LHCN-M2 (cell line): ENCODE data around the gene TAAR1. TPM values are rescaled to one million over a fixed set of nuclear protein-coding genes. Genes with fewer than 3 reads are reported as not detected.
A peak's percentile ranks its signal among the peaks of the same experiment; 100 is the strongest.
"Not testable (repeated sequence)": the region's sequence is repeated elsewhere in the genome, so short reads cannot be mapped to it uniquely, and the experiment has no call there.

Experiments used
- DNase-seq: peaks from one replicate; pipeline ENCODE4 v3.0.0-alpha.2; 2012; ENCODE audit warnings: low read depth
- polyA plus RNA-seq: library from polyadenylated mRNA; unstranded; fragments of >200 nt; gene quantifications from one replicate; pipeline ENCODE4 v1.2.1, GENCODE V29; 2012; ENCODE audit warnings: missing spikeins
- total RNA-seq: library from RNA; depleted of rRNA; stranded (reverse); fragments of >200 nt; gene quantifications from 2 replicates; pipeline ENCODE4 v1.2.3, GENCODE V29; 2014; rRNA removed

TAAR1 gene, protein sequence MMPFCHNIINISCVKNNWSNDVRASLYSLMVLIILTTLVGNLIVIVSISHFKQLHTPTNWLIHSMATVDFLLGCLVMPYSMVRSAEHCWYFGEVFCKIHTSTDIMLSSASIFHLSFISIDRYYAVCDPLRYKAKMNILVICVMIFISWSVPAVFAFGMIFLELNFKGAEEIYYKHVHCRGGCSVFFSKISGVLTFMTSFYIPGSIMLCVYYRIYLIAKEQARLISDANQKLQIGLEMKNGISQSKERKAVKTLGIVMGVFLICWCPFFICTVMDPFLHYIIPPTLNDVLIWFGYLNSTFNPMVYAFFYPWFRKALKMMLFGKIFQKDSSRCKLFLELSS
- not detected in 2 replicates for total RNA-seq
- not detected for polyA plus RNA-seq

DNA sequence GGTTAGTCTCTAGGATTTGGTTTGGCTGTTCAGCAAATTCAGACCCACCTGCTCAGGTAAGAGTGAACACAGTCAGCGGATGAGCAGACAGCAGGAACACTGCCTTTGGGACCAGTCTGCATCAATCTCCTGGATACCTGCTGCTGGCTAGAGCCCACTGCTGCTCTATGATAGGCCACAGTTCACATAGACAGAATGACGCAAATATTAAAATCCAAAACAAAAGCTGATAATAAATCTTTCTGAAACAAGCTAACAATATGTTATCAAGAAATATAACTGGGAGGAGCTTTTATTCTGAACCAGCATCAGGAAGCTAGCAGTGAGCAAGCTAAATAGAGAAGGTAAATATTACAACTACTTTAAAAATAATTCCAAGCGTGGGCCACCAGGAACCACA, at the start of gene TAAR1:
Gene TAAR1 (minus strand): TSS at position 101 of the 400 bp plus-strand sequence. CDS start 13,179 bp downstream, outside the sequence.
- DNase-seq, result no peak

DNA sequence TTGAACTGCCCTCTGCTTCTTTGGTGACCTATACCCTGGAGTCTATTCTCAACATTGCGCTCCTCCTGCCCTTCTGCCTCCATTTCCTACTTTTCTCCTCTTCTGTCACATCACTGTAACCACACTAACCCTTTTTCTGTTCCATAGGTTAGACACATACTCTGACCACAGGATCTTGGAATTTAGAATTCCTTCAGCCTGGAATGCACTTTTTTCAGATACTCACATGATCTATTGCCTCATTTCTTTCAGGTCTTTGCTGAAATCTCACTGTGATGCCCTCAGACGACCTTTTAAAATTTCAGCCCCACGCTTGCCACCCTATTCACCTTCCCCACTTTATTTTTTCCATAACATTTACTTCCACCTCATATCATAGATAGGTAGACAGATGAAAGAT, 49.8 kb upstream of the TAAR1 start:
- DNase-seq, result no peak

DNA sequence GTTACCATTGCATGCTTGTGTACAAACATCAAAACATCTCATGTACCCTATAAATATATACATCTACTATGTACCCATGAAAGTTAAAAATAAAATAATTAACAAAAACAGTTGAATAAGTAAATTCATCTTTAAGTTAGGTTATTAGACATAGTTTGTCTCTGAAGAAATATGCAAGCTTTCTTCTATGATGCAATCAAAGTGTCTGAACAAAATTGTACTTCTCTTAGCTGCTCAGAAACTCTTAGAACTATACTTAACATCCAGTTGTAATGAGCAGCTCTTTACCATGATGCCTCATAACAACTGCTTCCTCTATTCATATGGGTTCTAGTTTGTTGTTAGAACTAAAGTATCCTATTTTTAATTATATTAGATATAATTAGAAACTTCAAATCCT, 49.0 kb upstream of the TAAR1 start:
- no peak for DNase-seq

DNA sequence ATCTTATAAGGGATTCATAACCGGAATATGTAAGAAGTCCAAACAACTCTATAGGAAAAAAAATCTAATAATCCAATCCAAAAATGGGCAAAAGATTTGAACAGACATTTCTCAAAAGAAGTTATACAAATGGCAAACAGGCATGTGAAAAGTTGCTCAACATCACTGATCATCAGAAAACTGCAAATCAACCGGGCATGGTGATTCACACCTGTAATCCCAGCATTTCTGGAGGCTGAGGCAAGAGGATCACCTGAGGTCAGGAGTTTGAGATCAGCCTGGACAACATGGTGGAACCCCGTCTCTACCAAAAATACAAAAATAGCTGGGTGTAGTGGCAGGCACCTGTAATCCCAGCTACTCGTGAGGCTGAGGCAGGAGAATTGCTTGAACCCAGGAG, 47.8 kb upstream of the TAAR1 start:
- not testable (repeated sequence) for DNase-seq

DNA sequence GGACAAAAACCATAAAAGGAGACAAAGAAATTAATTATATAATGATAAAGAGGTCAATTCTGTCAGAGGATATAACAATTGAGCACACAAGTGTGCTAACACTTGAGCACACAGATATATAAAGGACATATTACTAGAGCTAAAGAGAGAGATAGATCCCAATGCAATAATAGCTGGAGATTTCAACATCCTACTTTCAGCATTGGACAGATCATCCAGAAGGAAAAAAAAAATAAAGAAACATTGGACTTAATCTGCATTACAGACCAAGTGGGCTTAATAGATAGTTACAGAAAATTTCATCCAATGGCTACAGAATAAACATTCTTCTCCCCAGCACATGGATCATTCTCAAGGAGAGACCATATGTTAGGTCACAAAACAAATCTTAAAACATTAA, 45.0 kb upstream of the TAAR1 start:
- DNase-seq, result no peak

DNA sequence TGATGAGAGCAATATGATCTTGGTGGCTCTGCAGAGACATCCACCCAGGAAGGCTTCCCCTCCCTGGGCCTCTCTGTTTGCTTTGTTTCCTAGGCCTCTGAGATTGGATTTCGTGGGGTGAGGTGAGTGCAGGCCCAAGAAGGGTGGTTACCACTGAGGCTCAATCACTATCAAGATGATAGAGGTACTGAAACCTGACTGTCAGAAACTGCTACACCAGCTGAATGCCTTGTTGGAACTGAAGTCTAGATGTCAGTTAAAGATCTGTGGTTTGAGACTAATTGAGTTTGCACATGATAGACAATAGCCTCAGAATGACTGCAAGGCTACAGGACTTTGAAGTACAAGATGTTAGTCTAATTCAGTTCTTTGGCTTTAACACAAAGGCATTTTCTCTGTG, 39.6 kb upstream of the TAAR1 start:
- DNase-seq, result no peak

DNA sequence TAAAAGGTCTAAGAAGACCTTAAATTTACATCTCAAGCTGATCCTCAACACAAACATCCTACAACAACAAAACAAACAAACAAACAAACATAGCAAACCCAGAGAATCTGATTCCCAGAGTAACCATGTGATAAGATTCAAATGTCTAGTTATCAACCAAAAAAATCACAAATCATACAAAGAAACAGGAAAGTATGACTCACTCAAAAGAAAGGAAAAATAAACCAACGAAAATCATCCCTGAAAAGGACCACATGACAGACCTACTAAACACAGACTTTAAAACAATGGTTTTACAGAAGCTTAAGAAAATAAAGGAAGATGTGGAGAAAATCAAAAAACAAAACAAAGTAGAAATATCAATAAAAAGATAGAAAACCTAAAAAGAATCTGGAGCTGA, 36.8 kb upstream of the TAAR1 start:
- DNase-seq, result no peak

DNA sequence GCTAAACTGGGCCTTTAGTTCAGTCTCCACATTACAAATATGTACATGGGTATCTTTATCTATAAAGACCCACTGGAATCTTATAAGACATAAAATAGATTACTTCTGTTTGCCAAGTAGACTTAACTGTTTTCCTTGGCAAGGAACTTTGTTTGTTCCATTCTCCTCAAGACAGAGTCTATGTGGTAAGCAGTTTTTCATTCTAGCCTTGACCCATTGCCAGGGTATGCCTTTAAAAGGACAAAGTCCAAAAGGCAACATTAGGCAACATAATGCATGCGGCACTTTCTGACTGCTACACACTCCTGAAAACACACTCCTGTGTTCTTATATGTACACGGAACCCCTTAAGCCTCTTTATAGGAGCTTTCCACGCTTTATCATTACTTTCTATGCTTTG, 34.5 kb upstream of the TAAR1 start:
- DNase-seq, result no peak

DNA sequence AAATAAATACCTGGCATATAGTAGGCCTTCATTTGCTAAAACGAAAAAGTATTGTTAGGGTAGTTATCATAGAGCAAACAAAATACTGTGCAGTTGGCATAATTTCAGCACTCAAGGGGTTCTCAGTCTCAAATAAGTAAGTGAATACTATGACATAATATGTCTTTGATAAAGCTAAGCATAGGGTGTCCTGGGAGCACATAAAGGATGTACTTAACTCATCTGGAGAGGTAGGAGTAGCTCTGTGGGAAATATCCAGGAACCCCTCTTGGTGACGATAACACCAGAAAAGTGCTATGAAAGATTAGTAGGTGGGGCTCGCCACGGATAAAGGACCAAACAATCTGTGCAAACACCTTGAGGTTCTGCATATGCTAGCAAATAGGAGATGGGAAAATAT, 31.7 kb upstream of the TAAR1 start:
- no peak for DNase-seq

DNA sequence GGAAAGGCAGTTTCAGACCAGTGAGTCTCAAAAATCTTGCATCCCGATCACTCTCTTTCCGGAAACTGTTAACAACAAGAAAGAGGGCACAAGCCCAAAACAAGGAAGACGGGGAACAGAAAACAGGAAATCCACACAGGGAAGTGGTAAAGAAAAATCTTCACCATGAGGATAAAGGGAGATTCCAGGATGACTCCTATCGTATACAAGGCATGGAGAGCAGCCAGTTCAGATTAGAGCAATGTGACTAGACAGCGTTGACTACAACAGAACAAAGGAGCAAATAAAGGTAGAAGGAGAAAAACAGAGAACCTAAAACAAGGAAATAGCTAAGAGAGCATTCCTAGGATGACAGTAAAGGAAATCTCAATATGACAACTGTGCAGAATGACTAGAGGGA, 28.3 kb upstream of the TAAR1 start:
- DNase-seq, result peak; percentile 35

DNA sequence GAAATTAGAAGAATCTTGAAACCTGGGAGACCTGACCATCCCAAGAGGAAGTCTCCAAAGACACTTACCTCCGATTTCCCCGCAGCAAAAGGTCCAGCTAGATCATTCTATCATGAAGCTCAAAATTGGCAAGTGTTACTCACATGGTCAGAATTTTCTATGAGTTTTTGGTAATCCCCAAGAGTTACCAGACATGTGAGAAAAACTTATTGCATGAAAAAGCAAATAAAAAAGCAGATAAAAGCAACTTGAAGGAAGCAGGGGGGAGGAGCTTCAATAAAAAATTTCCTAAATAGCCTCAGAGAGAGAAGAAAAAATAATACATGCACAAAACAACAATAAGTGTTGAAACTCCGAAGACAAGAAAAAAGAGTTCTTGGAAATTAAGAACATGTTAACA, 27.5 kb upstream of the TAAR1 start:
- DNase-seq, result no peak

DNA sequence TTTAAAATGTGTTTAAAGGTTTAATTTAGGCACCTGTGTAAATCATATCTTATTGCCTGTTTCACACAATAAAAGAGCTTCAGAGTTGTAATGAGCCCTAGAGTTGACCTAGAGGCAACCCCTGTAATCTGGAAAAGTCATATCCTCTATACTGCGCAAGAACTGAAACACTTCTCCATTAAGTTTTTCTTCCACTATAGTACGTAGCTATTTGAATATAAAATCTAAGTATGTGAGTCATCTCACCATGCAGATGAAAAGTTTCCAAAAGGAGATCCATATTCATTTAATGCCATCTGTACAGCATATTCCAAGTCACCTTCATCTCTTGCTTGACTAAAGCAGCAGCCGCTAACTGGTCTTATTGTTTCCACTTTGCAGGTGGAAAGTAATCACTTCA, 26.0 kb upstream of the TAAR1 start:
- no peak for DNase-seq

DNA sequence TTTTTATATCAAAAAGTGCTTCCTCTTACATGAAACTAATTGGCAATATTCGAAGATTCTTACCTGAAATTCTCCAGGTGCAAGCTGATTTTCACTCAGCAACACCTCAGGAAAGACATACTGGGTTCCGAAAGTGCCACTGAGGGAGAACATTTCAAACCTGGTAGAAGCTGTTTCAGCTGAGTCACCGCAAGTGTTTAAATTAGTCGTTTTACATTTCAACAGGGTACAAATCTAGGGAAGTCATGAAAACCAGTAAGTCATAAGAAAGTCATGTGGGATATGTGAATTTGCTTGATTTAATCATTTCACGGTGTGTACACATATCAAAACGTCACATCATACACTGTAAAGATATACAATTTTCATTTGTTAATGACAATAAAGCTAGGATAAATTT, 25.3 kb upstream of the TAAR1 start:
- no peak for DNase-seq

DNA sequence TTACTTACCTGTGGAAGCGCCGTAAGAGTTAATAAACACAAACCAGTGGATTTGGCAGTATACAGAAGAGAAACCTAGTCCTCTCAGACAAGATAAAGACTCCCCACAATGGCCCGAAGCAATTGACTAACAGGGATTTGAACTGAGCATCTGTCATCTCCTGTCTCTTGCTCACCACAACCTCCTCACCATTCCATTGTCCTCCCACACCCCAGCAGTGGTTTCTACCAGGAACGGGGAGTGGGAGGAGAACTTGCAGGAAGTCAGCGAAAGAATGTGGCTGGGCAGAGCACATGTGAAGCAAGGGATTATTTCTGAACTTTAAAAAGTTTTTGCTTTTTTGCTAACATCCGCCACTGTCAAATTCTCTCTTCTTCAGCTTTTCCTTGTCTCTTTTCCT, 24.6 kb upstream of the TAAR1 start:
- DNase-seq, result peak; percentile 81

DNA sequence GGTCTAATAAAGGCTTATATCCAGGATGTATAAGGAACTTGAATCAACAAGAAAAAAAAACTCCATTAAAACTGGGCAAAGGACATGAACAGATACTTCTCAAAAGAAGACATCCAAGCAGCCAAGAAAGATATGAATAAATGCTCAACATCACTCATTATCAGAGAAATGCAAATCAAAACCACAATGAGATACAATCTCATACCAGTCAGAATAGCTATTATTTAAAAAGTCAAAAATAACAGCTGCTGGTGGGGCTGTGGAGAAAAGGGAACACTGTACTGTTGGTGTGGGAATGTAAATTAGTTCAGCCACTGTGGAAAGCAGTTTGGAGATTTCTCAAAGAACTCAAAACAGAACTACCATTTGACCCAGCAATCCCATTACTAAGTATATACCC, 20.1 kb upstream of the TAAR1 start:
- DNase-seq, result peak; percentile 32

DNA sequence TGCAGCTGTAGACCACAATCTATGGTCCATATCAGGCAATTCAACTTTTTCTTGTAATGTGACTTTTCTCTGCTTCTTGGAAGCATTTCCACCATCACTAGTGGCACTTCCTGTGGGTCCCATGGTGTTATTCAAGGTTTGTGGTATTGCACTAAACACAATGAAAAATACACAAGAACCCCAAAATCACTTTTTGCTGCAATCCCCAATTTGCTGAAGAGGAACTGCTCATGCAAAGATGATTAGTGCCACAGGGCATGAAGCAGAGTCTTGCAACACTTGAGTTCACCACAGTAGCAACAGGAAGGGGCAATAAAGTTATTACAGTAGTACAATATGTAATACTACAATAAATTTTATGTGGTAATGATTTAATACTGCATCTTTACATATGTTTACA, 16.8 kb upstream of the TAAR1 start:
- DNase-seq, result no peak

DNA sequence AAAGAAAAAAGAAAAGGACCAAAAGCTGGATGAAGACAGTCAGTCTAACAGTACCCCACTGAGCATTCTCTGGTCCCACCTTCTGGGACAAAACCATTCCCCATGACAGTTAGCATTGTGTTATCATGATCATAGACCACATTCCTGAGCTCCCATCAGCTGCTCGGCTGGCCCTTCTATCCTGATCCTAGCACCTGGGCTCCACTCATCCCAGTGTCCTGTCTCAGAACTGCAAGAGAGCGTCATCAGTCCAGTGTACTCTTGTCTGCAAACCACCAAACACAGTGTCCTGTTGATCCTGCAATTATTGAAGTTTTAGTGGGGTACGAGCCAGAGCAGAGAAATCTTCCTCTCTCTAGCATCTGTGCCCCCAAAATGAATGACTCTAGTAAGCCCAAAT, 16.0 kb upstream of the TAAR1 start:
- DNase-seq, result no peak

DNA sequence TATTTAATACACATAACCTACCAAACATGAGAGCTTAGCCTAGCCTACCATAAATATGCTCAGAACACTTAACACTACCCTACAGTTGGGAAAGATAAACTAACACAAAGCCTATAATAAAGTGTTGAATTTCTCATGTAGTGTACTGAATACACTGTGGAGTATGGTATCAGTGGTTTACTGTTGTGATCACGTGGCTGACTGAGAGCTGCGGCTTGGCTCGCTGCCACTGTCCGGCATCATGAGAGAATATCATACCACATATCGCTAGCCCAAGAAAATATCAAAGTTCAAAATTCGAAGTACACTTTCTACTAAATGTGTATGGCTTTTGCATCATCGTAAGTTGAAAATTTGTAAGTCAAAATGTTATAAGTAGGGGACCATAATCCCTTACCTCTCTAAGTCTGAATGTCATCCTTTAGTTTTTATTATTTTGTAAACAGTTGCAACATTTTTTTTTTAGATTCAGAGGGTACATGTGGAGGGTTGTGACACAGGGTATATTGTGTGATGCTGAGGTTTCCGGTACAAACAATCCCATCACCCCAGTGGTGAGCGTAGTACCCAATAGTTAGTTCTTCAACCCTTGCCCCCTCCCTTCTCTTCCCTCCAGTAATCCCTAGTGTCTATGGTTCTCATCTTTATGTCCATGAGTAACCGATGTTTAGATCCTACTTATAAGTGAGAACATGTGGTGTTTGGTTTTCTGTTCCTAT, 14.6 kb upstream of the TAAR1 start:
- DNase-seq, result peak; percentile 58

DNA sequence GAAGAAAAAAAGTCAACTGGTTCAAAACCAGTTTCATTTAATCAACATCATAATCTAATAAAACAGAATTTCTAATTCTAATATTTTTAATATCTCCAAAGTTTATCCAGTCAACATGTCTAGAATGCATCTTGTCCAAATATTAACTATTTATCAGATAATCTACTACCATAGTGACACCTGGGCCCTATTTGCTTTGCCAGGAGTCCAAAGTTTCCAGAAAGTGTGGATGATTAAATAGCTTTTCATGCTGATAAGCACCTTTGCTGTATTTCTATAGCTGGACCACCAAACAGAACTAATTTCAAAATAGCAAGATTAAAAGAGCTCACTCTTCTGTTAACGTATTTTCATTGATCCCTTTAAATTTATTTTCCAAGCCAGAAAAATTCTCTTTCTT, 12.3 kb upstream of the TAAR1 start:
- no peak for DNase-seq

DNA sequence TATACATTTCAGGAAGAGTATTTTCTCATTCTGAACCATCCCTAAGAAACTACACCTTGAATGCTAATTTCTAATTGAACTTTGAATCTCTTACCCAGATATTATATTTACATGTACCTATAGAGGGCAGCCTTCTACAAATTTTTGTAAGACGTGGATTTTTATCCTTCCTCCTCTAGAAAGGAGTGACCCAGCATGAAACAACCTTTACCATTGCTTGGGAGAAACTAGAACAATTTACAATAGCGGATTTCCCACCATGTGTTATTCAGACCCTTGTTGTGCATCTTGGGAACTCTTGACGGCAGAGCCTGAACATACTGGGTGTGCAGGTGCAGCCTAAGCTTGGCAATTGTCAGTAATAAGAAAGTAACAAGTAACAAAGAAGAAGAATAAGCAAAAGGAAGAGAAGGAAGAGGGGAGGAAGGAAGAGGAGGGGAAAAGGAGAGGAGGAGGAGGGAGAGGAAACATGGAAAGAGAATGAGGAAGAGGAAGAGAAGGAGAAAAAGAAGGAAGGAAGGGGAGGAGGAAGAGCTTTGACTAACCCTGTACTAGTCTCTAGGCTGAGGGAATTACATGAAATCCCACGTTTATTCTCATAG, 10.8 kb upstream of the TAAR1 start:
- peak; percentile 39 for DNase-seq

DNA sequence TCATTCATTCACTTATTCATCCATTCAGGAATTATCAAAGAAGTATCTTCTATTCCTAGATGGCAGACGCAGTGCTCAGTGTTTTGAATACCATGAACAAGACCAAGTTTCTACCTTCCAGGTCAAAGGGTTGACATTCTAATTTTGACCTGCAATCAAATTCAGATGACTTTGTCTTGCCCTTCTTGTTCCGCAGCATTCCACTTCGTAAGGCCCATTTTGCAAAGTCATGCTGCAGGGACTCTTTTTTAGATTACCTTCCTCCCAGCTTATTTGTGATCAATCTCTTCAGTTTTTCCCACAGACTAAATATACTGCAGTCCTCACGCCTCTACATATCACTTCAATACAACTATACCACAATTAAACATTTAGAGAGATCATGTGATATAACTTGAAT, 7.1 kb upstream of the TAAR1 start:
- no peak for DNase-seq

DNA sequence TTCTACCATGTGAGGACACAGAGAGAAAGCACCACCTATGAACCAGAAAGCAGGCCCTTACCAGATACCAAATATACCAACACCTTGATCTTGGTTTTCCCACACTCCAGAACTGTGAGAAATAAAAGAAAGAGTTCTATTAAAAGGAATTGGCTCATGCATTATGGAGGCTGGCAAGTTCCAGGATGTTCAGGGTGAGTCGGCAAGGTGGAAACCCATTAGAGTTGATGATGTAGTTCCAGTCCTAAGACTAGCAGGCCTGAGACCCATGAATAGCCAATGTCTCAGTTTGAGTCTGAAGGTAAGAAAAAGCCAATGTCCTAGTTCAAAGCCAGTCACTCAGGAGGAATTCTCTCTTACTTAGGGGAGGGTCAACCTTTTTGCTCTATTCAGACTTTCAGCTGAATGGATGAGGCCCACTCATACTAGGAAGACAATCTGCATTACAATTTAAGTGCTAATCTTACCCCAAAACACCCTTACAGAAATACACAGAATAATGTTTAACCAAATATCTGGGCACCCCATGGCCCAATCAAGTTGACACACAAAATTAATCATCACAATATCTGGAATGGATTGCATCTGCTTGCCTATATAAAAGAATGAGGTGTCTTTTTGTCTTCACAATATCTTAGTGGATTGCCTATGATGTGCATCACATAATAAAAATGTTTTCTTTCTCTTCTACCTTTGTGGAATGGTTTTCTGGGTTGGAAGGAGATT, 5.5 kb upstream of the TAAR1 start:
- DNase-seq, result no peak
